ENCODE results near the gene RBM46. TPM values are rescaled to one million over a fixed set of nuclear protein-coding genes. Genes with fewer than 3 reads are reported as not detected.
A peak's percentile ranks its signal among the peaks of the same experiment; 100 is the strongest.

RBM46 gene
- under 1 TPM in 1 of 5 donors, not detected in 4; 0.12 TPM for polyA plus RNA-seq (ENCODE audit: insufficient read depth in 1 of 5, insufficient read length in 5 of 5, low replicate concordance in 1 of 5)
- long read RNA-seq, donor 1 = 0 reads
- long read RNA-seq, donor 2 = 0 reads
- long read RNA-seq, donor 3 = 0 reads
- long read RNA-seq, donor 4 = 0 reads
- long read RNA-seq, donor 5 = 0 reads
- long read RNA-seq, donor 6 = 0 reads
- long read RNA-seq, donor 7 = 0 reads
- long read RNA-seq, donor 8 = 0 reads

GRCh38 chr4:154781126-154781982, at the start of gene RBM46:
RBM46 (plus strand) TSS chr4:154781272; CDS start chr4:154796753, 15,481 bp downstream.
- DNase-seq = no peak

- DNase-seq = no peak
Measured at GRCh38 chr4:154731756-154732155, 49.3 kb upstream of the RBM46 start.

- DNase-seq = no peak
Measured at GRCh38 chr4:154732669-154733068, 48.4 kb upstream of the RBM46 start.

- peak in 1 of 2 donors; percentile 7 for DNase-seq
Measured at GRCh38 chr4:154736770-154737169, 44.3 kb upstream of the RBM46 start.

GRCh38 chr4:154738426-154738825, 42.6 kb upstream of the RBM46 start:
- no peak for DNase-seq

- DNase-seq = no peak
Measured at GRCh38 chr4:154739111-154739510, 42.0 kb upstream of the RBM46 start.

- DNase-seq = no peak
Measured at GRCh38 chr4:154740462-154740861, 40.6 kb upstream of the RBM46 start.

- DNase-seq = peak in 1 of 2 donors; percentile 9
Measured at GRCh38 chr4:154741131-154741665, 39.9 kb upstream of the RBM46 start.

- no peak for DNase-seq
Measured at GRCh38 chr4:154741922-154742850, 38.9 kb upstream of the RBM46 start.

- DNase-seq = peak in 1 of 2 donors; percentile 23
Measured at GRCh38 chr4:154743683-154744340, 37.3 kb upstream of the RBM46 start, which contains the start of gene LRAT. LRAT (plus strand) TSS chr4:154744000; CDS start chr4:154744327, 327 bp downstream.

GRCh38 chr4:154744341-154744926, 36.6 kb upstream of the RBM46 start:
- DNase-seq = no peak

GRCh38 chr4:154757713-154758112, 23.4 kb upstream of the RBM46 start:
- no peak for DNase-seq

GRCh38 chr4:154760895-154761294, 20.2 kb upstream of the RBM46 start:
- no peak for DNase-seq

- DNase-seq = no peak
Measured at GRCh38 chr4:154778264-154778663, 2.8 kb upstream of the RBM46 start.

GRCh38 chr4:154779362-154779947, 1.6 kb upstream of the RBM46 start:
- DNase-seq = peak; percentile 1 to 11

GRCh38 chr4:154781983-154782293, 866 bp downstream of the RBM46 start:
- DNase-seq = no peak

GRCh38 chr4:154807042-154807630, 26.1 kb downstream of the RBM46 start:
- peak; percentile 15 to 16 for DNase-seq

- DNase-seq = no peak
Measured at GRCh38 chr4:154818230-154818629, 37.2 kb downstream of the RBM46 start.

- DNase-seq = no peak
Measured at GRCh38 chr4:154822775-154823174, 41.7 kb downstream of the RBM46 start.

- DNase-seq = no peak
Measured at GRCh38 chr4:154836030-154836429, 55.0 kb downstream of the RBM46 start.
